Osteocyte (in vitro differentiated cells): ENCODE results near the gene EFCC1. TPM values are rescaled to one million over a fixed set of nuclear protein-coding genes. Genes with fewer than 3 reads are reported as not detected.

Source experiments
- DNase-seq: peaks from one replicate; pipeline ENCODE4 v3.0.0; 2021; ENCODE audit warnings: mixed read lengths; ENCODE audit not compliant: unreplicated experiment; ENCODE audit errors: extremely low spot score
- H3K27ac Mint-ChIP-seq: one replicate; pipeline ENCODE4 v1.8.0; 2021; ENCODE audit warnings: mild to moderate bottlenecking, mixed read lengths; ENCODE audit not compliant: unreplicated experiment
- H3K27me3 Mint-ChIP-seq: one replicate; pipeline ENCODE4 v1.8.0; 2021; ENCODE audit warnings: mixed read lengths; ENCODE audit not compliant: unreplicated experiment
- H3K36me3 Mint-ChIP-seq: one replicate; pipeline ENCODE4 v1.8.0; 2021; ENCODE audit warnings: mixed read lengths; ENCODE audit not compliant: unreplicated experiment
- H3K4me1 Mint-ChIP-seq: one replicate; pipeline ENCODE4 v1.8.0; 2021; ENCODE audit warnings: mixed read lengths; ENCODE audit not compliant: unreplicated experiment
- H3K4me3 Mint-ChIP-seq: one replicate; pipeline ENCODE4 v1.8.0; 2021; ENCODE audit warnings: mild to moderate bottlenecking, moderate library complexity, mixed read lengths; ENCODE audit not compliant: unreplicated experiment
- H3K9me3 Mint-ChIP-seq: one replicate; pipeline ENCODE4 v1.8.0; 2021; ENCODE audit warnings: mixed read lengths; ENCODE audit not compliant: unreplicated experiment
- CTCF ChIP-seq: fragments of 200-600 bp; sonication (generic); IDR thresholded peaks from 2 replicates; pipeline ENCODE4 v1.5.0; 2021; ENCODE audit warnings: antibody characterized with exemption, mild to moderate bottlenecking, moderate library complexity
- total RNA-seq: library from RNA; stranded (reverse); gene quantifications from 2 replicates; pipeline ENCODE4 v1.2.1, GENCODE V29; 2021

The EFCC1 gene
- total RNA-seq, 1 donor from 2014 or later: not detected

DNA sequence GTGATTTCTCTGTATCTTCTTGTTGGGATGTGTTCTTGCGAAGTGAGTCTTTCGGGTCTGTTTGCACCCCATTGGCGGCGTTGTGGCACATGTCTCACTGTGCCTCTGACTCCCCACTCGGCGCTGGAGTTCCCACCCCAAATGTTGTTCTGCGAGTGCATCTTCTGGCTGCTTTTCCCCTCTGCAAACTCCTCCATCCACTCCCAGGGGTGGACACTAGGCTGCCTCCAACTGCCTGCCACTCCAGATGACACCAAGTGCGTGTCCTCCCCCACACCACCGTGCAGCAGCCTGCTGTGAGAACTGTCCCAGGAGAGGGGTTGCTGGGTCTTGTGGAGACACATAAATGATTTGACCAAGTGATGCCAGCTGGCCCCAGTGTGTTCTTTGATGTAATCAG is 17.6 kb downstream of the EFCC1 start:
- no peaks in the 10 kb centered on the region for H3K36me3 Mint-ChIP-seq
- H3K27ac Mint-ChIP-seq: no peak overlapping the region
- no peaks in the 10 kb centered on the region for H3K4me1 Mint-ChIP-seq
- H3K9me3 Mint-ChIP-seq: no peaks in the 10 kb centered on the region
- no peak for DNase-seq
- no peak for TF ChIP-seq CTCF
- H3K4me3 Mint-ChIP-seq: no peak overlapping the region
- peaks cover 20% of the 10 kb centered on the region for H3K27me3 Mint-ChIP-seq

DNA sequence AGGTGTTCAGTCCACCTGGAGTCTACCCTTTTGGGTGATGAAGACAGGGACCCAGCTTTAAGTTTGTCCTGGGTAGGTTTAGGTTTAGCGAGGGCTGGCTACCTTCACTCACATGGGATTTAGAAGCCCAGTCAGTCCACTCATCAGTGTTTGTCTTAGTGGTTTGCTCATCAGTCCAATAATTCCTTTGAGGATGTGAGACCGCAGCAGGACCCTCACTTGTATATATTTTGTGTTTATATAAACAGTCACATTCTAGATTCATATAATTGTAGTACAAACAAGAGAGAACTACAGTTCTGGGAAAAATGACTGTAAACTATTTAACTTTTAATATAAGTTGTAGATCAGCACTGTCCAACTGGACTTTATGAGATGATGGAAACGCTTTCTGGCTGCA is 18.2 kb downstream of the EFCC1 start:
- H3K9me3 Mint-ChIP-seq: no peaks in the 10 kb centered on the region
- no peak for TF ChIP-seq CTCF
- no peaks in the 10 kb centered on the region for H3K36me3 Mint-ChIP-seq
- no peaks in the 10 kb centered on the region for H3K4me1 Mint-ChIP-seq
- no peak for DNase-seq
- no peak overlapping the region for H3K27ac Mint-ChIP-seq
- peaks cover 20% of the 10 kb centered on the region for H3K27me3 Mint-ChIP-seq
- H3K4me3 Mint-ChIP-seq: no peak overlapping the region

DNA sequence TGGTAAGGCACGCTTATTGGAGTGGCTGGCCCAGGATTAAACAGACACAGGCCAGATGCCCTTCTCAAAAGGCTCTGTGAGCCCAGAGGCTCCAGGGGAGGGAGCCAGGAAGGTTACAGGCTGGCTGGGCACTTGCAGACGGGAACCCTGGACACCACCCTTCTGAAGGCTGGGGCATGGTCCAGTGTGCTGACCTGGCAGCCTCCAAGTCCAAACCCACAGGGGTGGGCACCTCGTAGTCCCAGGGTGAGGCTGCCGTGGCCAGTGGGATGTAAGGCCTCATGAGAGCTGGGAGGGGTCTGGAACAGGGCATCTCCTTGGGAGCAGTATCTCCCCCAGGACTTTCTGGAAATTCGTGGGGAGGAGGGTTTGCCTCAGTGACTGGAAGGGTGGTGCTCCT is 19.6 kb downstream of the EFCC1 start:
- DNase-seq: no peak
- Mint-ChIP-seq H3K4me1 (no peaks in the 10 kb centered on the region), H3K4me3 (no peak overlapping the region), H3K36me3 (no peaks in the 10 kb centered on the region), H3K27ac (no peak overlapping the region), H3K27me3 (peaks cover 34% of the 10 kb centered on the region), H3K9me3 (no peaks in the 10 kb centered on the region)
- TF ChIP-seq CTCF: no peak

DNA sequence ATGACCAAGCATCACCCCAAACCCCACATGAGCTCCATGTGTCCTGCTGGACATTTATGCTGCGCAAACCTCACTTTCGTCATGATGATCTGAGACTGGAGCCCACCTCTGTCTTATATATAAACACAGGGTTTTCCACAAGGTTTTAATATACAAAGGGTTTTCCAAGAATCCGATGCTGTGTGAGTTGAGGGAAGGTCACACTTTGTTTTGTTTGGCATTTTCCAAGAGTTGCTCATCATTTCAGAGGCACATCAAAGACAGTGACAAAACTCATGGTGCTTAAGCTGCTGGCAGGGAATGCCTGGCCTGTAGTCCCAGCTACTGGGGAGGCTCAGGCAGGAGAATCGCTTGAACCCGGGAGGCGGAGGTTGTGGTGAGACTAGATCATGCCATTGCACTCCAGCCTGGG is 20.0 kb downstream of the EFCC1 start:
- TF ChIP-seq CTCF: no peak
- no peaks in the 10 kb centered on the region for H3K9me3 Mint-ChIP-seq
- H3K36me3 Mint-ChIP-seq: no peaks in the 10 kb centered on the region
- no peak overlapping the region for H3K4me3 Mint-ChIP-seq
- peaks cover 38% of the 10 kb centered on the region for H3K27me3 Mint-ChIP-seq
- no peak overlapping the region for H3K27ac Mint-ChIP-seq
- peaks cover 4% of the 10 kb centered on the region for H3K4me1 Mint-ChIP-seq
- DNase-seq: no peak

DNA sequence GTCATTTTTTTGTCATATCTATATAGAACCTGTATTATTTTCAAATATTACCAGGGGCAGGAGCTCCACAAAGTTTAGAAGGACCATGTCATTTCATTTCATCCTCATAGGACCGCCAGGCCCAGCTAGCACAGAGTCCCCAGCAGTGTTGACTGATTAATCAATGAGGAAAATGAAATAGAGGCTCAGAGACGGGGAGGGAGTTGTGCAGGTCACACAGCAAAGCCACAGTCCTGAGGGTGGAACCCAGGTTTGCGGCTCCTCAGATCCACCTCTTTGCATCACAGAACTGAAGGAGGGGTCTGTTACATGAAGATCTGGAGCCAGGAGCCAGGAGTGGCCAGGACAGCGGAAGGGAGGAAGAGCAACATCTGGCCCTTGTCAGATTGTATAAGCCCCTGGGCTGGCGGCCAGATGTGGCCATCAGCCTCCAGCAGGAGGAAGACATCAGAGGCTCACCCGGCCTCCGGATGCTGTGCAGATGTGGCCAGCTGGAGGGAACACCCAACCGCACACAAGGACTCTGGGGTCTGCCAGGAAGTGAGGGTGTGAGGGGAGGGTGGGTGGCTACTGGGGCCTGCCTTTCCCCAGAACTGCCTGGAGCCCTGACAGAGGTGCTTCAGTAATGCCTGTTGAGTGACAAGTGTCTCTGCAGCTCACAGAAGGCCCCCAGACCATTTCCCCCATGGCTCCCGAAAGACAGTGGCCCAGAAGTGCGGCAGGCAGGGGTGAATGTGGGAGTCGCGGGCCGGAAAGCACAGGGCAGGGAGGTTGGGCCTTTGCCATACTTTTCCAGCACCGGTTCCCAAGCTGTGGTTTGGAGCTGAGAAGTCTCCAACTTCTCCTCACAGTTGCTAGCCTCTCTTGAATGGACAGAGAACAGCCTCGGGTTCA is 21.3 kb downstream of the EFCC1 start:
- H3K4me1 Mint-ChIP-seq: peaks cover 11% of the 10 kb centered on the region
- no peak for DNase-seq
- no peak for TF ChIP-seq CTCF
- peaks cover 43% of the 10 kb centered on the region for H3K27me3 Mint-ChIP-seq
- H3K36me3 Mint-ChIP-seq: no peaks in the 10 kb centered on the region
- H3K4me3 Mint-ChIP-seq: no peak overlapping the region
- H3K9me3 Mint-ChIP-seq: no peaks in the 10 kb centered on the region
- no peak overlapping the region for H3K27ac Mint-ChIP-seq
